GF-D8 (cell line): ENCODE measurements around the gene RMDN3.

Experiments used
- DNase-seq: peaks from one replicate; lab custom pipeline; 2025; lab: John Stamatoyannopoulos, UW

Gene RMDN3

GRCh38 chr15:40747685-40748631 is 7.1 kb downstream of the RMDN3 start:
- no peak for DNase-seq

- peak; percentile 33 for DNase-seq
These were observed 8.1 kb downstream of the RMDN3 start for GRCh38 chr15:40746916-40747418.

- no peak for DNase-seq
These were observed 10.3 kb downstream of the RMDN3 start for GRCh38 chr15:40744815-40745152.

GRCh38 chr15:40743921-40744814 is 10.9 kb downstream of the RMDN3 start:
- no peak for DNase-seq

- no peak for DNase-seq
These were observed 11.6 kb downstream of the RMDN3 start for GRCh38 chr15:40743485-40743901.

GRCh38 chr15:40739854-40740253 is 15.2 kb downstream of the RMDN3 start:
- no peak for DNase-seq

GRCh38 chr15:40739047-40739446 is 16.0 kb downstream of the RMDN3 start:
- DNase-seq: no peak

- no peak for DNase-seq
These were observed 18.0 kb downstream of the RMDN3 start for GRCh38 chr15:40737048-40737447.

GRCh38 chr15:40736575-40736974 is 18.5 kb downstream of the RMDN3 start:
- DNase-seq: no peak

- DNase-seq: no peak
These were observed 24.0 kb downstream of the RMDN3 start for GRCh38 chr15:40731034-40731433.

GRCh38 chr15:40723919-40724318 is 31.1 kb downstream of the RMDN3 start:
- no peak for DNase-seq

GRCh38 chr15:40722934-40723333 is 32.1 kb downstream of the RMDN3 start:
- no peak for DNase-seq

GRCh38 chr15:40722354-40722753 is 32.7 kb downstream of the RMDN3 start:
- no peak for DNase-seq

GRCh38 chr15:40721701-40722100 is 33.4 kb downstream of the RMDN3 start:
- no peak for DNase-seq

GRCh38 chr15:40716165-40716564 is 38.9 kb downstream of the RMDN3 start:
- DNase-seq: no peak

- no peak for DNase-seq
These were observed 40.9 kb downstream of the RMDN3 start for GRCh38 chr15:40714144-40714543.

GRCh38 chr15:40706121-40706520 is 48.9 kb downstream of the RMDN3 start:
- no peak for DNase-seq

- no peak for DNase-seq
These were observed 53.0 kb downstream of the RMDN3 start for GRCh38 chr15:40702077-40702476.

- no peak for DNase-seq
These were observed 57.1 kb downstream of the RMDN3 start for GRCh38 chr15:40697916-40698315.

GRCh38 chr15:40696228-40696627 is 58.8 kb downstream of the RMDN3 start:
- DNase-seq: no peak

- DNase-seq: no peak
These were observed 59.6 kb downstream of the RMDN3 start for GRCh38 chr15:40695469-40695890.

- DNase-seq: peak; percentile 61
These were observed 60.2 kb downstream of the RMDN3 start, which contains the start of gene RAD51 for GRCh38 chr15:40694688-40695468. TSS of gene RAD51 (plus strand) at chr15:40695174. CDS start at chr15:40698759, 3,585 bp downstream.
